Esophagus squamous epithelium (tissue), 5 donors: ENCODE measurements around the gene MBNL2. TPM values are rescaled to one million over a fixed set of nuclear protein-coding genes. Genes with fewer than 3 reads are reported as not detected.

Source experiments
- DNase-seq: peaks from one replicate; lab custom pipeline; 2025; lab: John Stamatoyannopoulos, UW
- H3K27ac ChIP-seq, 4 donors: fragments of 200-600 bp; sonication (generic); one replicate each; pipeline ENCODE4 v1.5.1; 2016 to 2019; ENCODE audit warnings: mild to moderate bottlenecking in 1 of 4
- H3K27me3 ChIP-seq, 4 donors: fragments of 200-600 bp; sonication (generic); 1 replicate in 3 of 4; 2 replicates in 1 of 4; pipeline versions ENCODE4 v1.5.1 to v1.6.0; 2017 to 2021; ENCODE audit warnings: antibody characterized with exemption in 1 of 4
- H3K36me3 ChIP-seq, 3 donors: fragments of 200-600 bp; sonication (generic); one replicate each; pipeline ENCODE4 v1.5.1; 2016 to 2019
- H3K4me1 ChIP-seq, 3 donors: fragments of 200-600 bp; sonication (generic); one replicate each; pipeline ENCODE4 v1.5.1; 2017 to 2019
- H3K4me3 ChIP-seq, 4 donors: fragments of 200-600 bp; sonication (generic); 1 replicate in 3 of 4; 2 replicates in 1 of 4; pipeline ENCODE4 v1.5.1; 2016 to 2019; ENCODE audit warnings: mild to moderate bottlenecking in 2 of 4, moderate library complexity in 1 of 4
- H3K9me3 ChIP-seq, 3 donors: fragments of 200-600 bp; sonication (generic); one replicate each; pipeline ENCODE4 v1.5.1; 2016 to 2019
- CTCF ChIP-seq, 6 experiments: fragments of 450-650 bp in 4 of 6; fragments of 200-600 bp in 2 of 6; sonication (generic) in 2 of 6; IDR thresholded peaks; one replicate each; pipeline ENCODE4 v1.5.1; 2016 to 2019; ENCODE audit warnings: antibody characterized with exemption in 6 of 6, mild to moderate bottlenecking in 4 of 6, moderate library complexity in 4 of 6
- POLR2A ChIP-seq, 4 donors: fragments of 450-650 bp; IDR thresholded peaks; one replicate each; pipeline ENCODE4 v1.6.1; 2017; ENCODE audit warnings: antibody characterized with exemption in 4 of 4, mild to moderate bottlenecking in 4 of 4, moderate library complexity in 3 of 4
- WGBS, 2 donors: methylation state at CpG; one replicate each; pipeline ENCODE4 v1.1.5; 2018; 5-methylcytosine and 5-hydroxymethylcytosine counted together
- intact Hi-C: fragments of 100-400 bp; cut with DNase I; formaldehyde crosslinking; loops from one replicate; pipeline ENCODE4 v1.15.0; 2022
- total RNA-seq, 4 donors: library from RNA; depleted of rRNA; stranded (reverse); fragments of >200 nt; gene quantifications; one replicate each; pipeline ENCODE4 v1.1.0, GENCODE V29; 2016
- donor health status: DM: yes; HTN: yes; CAD: no.

The MBNL2 gene
- total RNA-seq, 4 donors from 2014 or later: 18.3 to 58.7 (median 29.7) TPM

- 78 to 84% methylated on average over 6 to 7 of the region's 8 CpGs for WGBS, 2 donors
- no peak overlapping the region for H3K4me3 ChIP-seq
These were observed 39.9 kb downstream of the MBNL2 start for GRCh38 chr13:97262058-97262457.

GRCh38 chr13:97263160-97263559 lies 41.0 kb downstream of the MBNL2 start:
- TF ChIP-seq CTCF (IDR thresholded peaks at IDR 0.05) (no peak), POLR2A (IDR thresholded peaks at IDR 0.05) (no peak)
- Histone ChIP-seq H3K4me1 (peaks cover 3 to 82% (median 62%) of the 10 kb centered on the region in 3 donors), H3K27ac (no peak overlapping the region), H3K9me3 (no peaks in the 10 kb centered on the region), H3K27me3 (no peaks in the 10 kb centered on the region), H3K36me3 (no peaks in the 10 kb centered on the region), H3K4me3 (no peak overlapping the region)
- intact Hi-C loops: no loop called here
- DNase-seq: no peak
- WGBS, 2 donors: 96 to 100% methylated on average over 1 of the region's 1 CpG

More at GRCh38 chr13:97262058-97262457, 39.9 kb downstream of the MBNL2 start:
- peaks cover 14 to 82% (median 63%) of the 10 kb centered on the region in 3 donors for H3K4me1 ChIP-seq
- H3K9me3 ChIP-seq: no peaks in the 10 kb centered on the region
- H3K36me3 ChIP-seq: no peaks in the 10 kb centered on the region
- H3K27me3 ChIP-seq: no peaks in the 10 kb centered on the region
- H3K27ac ChIP-seq: peak overlapping the region in 2 of 4 donors; percentile 25 to 36
- TF ChIP-seq CTCF (IDR thresholded peaks at IDR 0.05) (no peak), POLR2A (IDR thresholded peaks at IDR 0.05) (no peak)
- DNase-seq: no peak
- intact Hi-C loops: no loop called here

GRCh38 chr13:97264663-97265062 lies 42.5 kb downstream of the MBNL2 start:
- no peaks in the 10 kb centered on the region for H3K27me3 ChIP-seq
- DNase-seq: no peak
- H3K4me3 ChIP-seq: no peak overlapping the region
- H3K9me3 ChIP-seq: no peaks in the 10 kb centered on the region
- H3K4me1 ChIP-seq: peaks cover 0 to 82% (median 61%) of the 10 kb centered on the region in 3 donors
- no peak overlapping the region for H3K27ac ChIP-seq
- peaks cover 0 to 4% (median 0%) of the 10 kb centered on the region in 3 donors for H3K36me3 ChIP-seq
- intact Hi-C loops: no loop called here
- no peak for TF ChIP-seq CTCF (IDR thresholded peaks at IDR 0.05)
- WGBS, 2 donors: 86 to 88% methylated on average over 3 of the region's 3 CpGs

- H3K36me3 ChIP-seq: peaks cover 0 to 4% (median 0%) of the 10 kb centered on the region in 3 donors
- H3K27ac ChIP-seq: peak overlapping the region in 1 of 4 donors; percentile 49
- peaks cover 0 to 71% (median 45%) of the 10 kb centered on the region in 3 donors for H3K4me1 ChIP-seq
- TF ChIP-seq CTCF (IDR thresholded peaks at IDR 0.05) (no peak), POLR2A (IDR thresholded peaks at IDR 0.05) (no peak)
- 68 to 82% methylated on average over 7 to 8 of the region's 8 CpGs for WGBS, 2 donors
- H3K9me3 ChIP-seq: no peaks in the 10 kb centered on the region
- H3K4me3 ChIP-seq: no peak overlapping the region
- DNase-seq: no peak
- intact Hi-C loops: no loop called here
- no peaks in the 10 kb centered on the region for H3K27me3 ChIP-seq
These were observed 44.2 kb downstream of the MBNL2 start for GRCh38 chr13:97266332-97266731.

GRCh38 chr13:97266772-97267417 lies 44.8 kb downstream of the MBNL2 start:
- intact Hi-C loops: no loop called here
- H3K27me3 ChIP-seq: no peaks in the 10 kb centered on the region
- DNase-seq: no peak
- H3K4me3 ChIP-seq: no peak overlapping the region
- peaks cover 0 to 71% (median 39%) of the 10 kb centered on the region in 3 donors for H3K4me1 ChIP-seq
- peak overlapping the region in 3 of 4 donors; percentile 40 to 49 (median 47) for H3K27ac ChIP-seq
- no peaks in the 10 kb centered on the region for H3K9me3 ChIP-seq
- TF ChIP-seq CTCF (IDR thresholded peaks at IDR 0.05) (no peak), POLR2A (IDR thresholded peaks at IDR 0.05) (no peak)
- H3K36me3 ChIP-seq: peaks cover 0 to 4% (median 0%) of the 10 kb centered on the region in 3 donors
- WGBS, 2 donors: 47 to 53% methylated on average over 8 of the region's 8 CpGs
